Iris pigment epithelial cell (primary cell): ENCODE data around the gene MOGAT2.
"Not testable (repeated sequence)": the region's sequence is repeated elsewhere in the genome, so short reads cannot be mapped to it uniquely, and the experiment has no call there.

ENCODE experiments used
- DNase-seq: peaks from one replicate; pipeline ENCODE4 v3.0.0-alpha.2; 2011; ENCODE audit warnings: low read depth

The MOGAT2 gene

GRCh38 chr11:75719340-75720239, 2.0 kb downstream of the MOGAT2 start:
- DNase-seq: no peak

- DNase-seq: no peak
Observed at GRCh38 chr11:75720639-75721038, 3.0 kb downstream of the MOGAT2 start.

- DNase-seq: no peak
Observed at GRCh38 chr11:75721852-75722668, 4.4 kb downstream of the MOGAT2 start.

- DNase-seq: no peak
Observed at GRCh38 chr11:75722669-75723042, 5.0 kb downstream of the MOGAT2 start.

DNA sequence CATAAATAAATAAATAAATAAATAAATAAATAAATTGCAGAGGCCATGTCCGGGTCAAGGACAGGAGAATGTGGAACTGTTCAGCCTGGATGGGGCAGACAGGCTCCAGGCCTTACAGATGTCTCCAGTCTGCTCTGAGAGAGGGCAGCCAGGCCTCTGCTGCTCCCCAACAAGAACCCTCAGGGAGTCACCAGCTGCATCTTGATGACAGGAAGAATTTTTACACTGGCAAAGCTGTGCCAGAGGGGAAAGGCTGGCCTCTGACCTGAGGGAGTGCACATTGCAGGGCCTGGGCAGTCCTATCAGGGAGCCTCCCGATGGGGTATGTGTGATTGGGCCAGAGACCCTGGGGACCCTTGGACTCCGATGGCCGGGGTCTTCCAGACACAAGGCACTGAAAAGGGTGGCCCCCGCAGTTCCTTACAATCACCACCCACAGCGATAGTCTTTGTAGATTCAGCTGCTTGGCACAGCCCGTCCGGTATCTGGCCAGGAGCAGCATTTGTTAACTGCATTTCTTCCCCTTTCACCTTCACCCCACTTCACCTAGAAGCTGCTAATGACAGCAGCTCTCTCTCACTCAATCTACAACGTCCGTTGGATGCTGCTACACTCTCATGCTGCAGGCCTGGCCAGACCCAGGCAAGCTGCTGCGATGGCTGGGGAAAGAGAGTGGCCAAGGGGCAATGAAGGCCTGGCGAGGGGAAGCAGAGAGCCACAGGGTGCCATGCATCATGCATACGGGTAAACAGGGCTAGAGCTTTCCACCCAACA, 8.1 kb downstream of the MOGAT2 start:
- DNase-seq: no peak

- DNase-seq: no peak
Observed at GRCh38 chr11:75728992-75729391, 11.4 kb downstream of the MOGAT2 start.

- no peak for DNase-seq
Observed at GRCh38 chr11:75731095-75731494, 13.5 kb downstream of the MOGAT2 start.

- DNase-seq: no peak
Observed at GRCh38 chr11:75733071-75733430, 15.4 kb downstream of the MOGAT2 start.

DNA sequence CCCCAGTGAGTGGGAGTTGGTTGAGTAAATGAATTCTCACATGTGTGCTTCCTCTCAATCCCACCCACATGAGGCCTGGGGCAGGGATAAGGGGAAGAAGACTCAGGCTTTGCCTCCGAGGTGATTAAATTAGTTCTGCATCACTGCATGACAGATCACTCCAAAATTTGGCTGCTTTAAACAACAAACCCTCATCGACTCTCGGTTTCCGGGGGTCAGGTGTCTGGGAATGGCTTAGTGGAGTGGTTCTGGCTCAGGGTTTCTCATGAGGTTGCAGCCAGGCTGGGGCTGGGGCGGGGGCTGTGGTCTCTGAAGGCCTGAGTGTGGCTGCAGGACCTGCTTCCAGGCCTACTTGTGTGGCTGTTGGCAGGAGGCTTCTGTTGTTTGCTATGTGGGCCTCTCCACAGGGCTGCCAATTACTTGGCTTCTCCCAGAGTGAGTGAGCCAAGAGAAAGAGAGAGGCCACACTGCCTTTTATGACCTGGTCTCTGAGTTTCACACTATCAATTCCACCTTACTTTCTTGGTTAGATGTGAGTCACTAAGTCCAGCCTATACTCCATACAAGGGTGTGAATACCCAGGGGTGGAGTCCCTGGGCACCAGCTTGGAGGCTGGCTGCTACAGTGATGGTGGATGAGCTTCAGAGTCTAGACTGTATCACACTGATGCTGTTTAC, 15.9 kb downstream of the MOGAT2 start:
- DNase-seq: no peak

- DNase-seq: no peak
Observed at GRCh38 chr11:75734491-75735180, 17.0 kb downstream of the MOGAT2 start.

- no peak for DNase-seq
Observed at GRCh38 chr11:75735181-75735845, 17.7 kb downstream of the MOGAT2 start.

DNA sequence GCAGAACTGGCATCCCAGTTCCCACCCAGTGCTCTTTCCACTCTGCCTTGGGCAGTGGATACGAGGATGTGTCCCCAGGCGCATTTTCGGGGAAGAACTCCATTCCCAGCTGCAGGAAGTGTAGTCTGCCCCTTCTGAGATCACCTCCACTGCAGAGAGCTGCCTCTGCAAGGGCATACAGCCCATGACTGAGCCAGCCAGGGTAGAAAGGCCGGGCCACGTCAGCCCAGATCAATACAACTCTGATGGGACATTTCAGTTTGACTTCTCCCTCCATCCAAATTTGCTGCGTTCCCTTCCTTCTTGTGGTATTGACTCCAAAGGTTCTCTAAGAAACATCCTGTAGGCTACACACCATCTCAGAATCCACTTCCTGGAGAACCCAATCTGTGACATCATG, 19.7 kb downstream of the MOGAT2 start:
- no peak for DNase-seq

GRCh38 chr11:75740681-75741080, 23.0 kb downstream of the MOGAT2 start:
- no peak for DNase-seq

DNA sequence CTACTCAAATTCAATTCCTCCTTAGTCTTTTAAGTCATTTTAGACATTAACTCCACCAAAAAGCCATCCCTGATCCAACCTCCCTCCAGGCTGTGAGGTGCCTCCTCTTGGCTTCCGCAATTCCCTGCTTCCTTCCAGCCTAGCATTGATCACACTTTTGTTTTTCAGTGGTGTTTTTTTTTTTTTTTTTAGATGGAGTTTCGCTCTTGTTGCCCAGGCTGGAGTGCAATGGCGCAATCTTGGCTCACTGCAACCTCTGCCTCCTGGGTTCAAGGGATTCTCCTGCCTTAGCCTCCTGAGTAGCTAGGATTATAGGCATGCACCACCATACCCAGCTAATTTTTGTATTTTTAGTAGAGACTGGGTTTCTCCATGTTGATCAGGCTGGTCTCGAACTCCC, 25.5 kb downstream of the MOGAT2 start:
- DNase-seq: not testable (repeated sequence)

DNA sequence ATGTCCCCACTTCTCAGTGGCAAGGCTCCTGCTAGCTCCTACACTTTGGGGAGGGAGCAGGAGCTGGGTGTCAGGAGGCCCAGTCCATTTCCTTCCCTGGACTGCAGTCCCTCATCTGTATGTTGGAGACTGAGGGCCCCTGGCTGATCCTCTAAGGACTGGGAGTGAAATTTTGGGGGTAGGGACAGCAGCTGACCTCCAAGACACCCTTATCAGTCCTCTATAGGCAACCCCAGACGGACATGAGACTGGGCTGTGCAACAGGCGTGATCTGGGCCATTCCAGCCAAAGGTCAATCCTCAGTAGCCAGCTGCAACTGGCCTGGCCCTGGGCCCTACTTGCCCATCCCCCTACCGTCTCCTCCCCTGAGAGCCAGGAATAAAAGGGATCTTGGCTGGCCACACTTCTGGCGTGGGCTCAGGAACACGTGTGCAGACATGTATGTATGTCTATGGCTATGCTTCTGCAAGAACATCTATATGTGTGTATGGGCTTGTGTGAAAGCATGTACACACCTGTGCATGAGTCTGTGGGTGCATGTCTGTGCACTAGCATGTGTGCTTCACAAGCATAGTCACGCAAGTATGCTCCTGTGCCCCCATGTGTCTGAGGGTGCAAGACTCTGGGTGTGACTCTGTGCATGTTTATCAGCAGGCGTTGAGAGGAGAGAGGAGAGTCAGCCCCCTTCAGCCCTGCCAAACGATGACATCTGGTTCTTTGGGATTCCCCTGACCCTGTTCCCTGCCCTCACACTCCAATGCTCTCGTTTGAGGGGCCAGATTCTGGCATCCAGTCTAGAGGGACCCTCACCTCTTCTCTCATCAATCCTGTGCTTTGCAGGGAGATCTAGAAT, 26.3 kb downstream of the MOGAT2 start:
- DNase-seq: no peak

GRCh38 chr11:75745807-75746206, 28.2 kb downstream of the MOGAT2 start:
- DNase-seq: no peak

DNA sequence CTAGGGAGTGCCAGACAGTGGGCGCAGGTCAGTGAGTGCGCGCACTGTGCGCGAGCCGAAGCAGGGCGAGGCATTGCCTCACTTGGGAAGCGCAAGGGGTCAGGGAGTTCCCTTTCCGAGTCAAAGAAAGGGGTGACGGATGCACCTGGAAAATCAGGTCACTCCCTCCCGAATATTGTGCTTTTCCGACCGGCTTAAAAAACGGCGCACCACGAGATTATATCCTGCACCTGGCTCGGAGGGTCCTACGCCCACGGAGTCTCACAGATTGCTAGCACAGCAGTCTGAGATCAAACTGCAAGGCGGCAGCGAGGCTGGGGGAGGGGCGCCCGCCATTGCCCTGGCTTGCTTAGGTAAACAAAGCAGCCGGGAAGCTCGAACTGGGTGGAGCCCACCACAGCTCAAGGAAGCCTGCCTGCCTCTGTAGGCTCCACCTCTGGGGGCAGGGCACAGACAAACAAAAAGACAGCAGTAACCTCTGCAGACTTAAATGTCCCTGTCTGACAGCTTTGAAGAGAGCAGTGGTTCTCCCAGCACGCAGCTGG, 31.2 kb downstream of the MOGAT2 start:
- DNase-seq: not testable (repeated sequence)

DNA sequence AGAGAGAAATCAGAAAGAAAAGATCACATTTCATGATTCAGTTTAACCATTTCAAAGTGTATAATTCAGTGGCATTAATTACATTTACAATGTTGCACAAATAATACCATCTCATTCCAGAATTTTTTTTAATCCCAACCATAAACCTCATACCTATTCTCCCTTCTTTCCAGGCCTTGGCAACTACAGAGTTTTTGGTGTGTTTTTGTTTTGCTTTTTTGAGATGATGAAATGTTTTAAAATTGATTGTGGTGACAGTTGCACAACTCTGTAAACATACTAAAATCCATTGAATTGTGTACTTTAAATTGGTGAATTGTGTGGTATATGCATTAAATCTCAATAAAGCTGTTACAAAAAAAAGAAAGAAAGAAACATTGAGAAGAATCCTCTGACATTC, 37.3 kb downstream of the MOGAT2 start:
- not testable (repeated sequence) for DNase-seq

GRCh38 chr11:75757651-75758050, 40.0 kb downstream of the MOGAT2 start:
- no peak for DNase-seq
